Coronary artery (tissue), 2 donors: Measurements from ENCODE around the gene DHRS7B.
A peak's percentile ranks its signal among the peaks of the same experiment; 100 is the strongest.

ENCODE experiments used
- DNase-seq: peaks from one replicate; pipeline ENCODE4 v3.0.0-alpha.2; 2017; ENCODE audit warnings: low spot score
- H3K27ac ChIP-seq, 2 donors: fragments of 200-600 bp; sonication (generic); one replicate each; pipeline ENCODE4 v1.5.1; 2016 to 2019
- H3K4me3 ChIP-seq: fragments of 200-600 bp; sonication (generic); 2 replicates; pipeline ENCODE4 v1.5.1; 2016; ENCODE audit warnings: mild to moderate bottlenecking, moderate library complexity
- CTCF ChIP-seq: fragments of 200-600 bp; sonication (generic); IDR thresholded peaks from one replicate; pipeline ENCODE4 v1.5.1; 2019; ENCODE audit warnings: antibody characterized with exemption

Gene DHRS7B

GRCh38 chr17:21231533-21231932 lies 104.8 kb downstream of the DHRS7B start:
- DNase-seq: no peak

GRCh38 chr17:21232033-21232749 lies 105.4 kb downstream of the DHRS7B start:
- no peak overlapping the region for H3K27ac ChIP-seq
- TF ChIP-seq CTCF: no peak
- no peak overlapping the region for H3K4me3 ChIP-seq
- DNase-seq: no peak

More at GRCh38 chr17:21231533-21231932, 104.8 kb downstream of the DHRS7B start:
- H3K27ac ChIP-seq: no peak overlapping the region
- TF ChIP-seq CTCF: no peak
- H3K4me3 ChIP-seq: no peak overlapping the region

GRCh38 chr17:21233581-21234347 lies 107.0 kb downstream of the DHRS7B start:
- Histone ChIP-seq H3K27ac (peak overlapping the region in 1 of 2 donors; percentile 63), H3K4me3 (no peak overlapping the region)
- no peak for DNase-seq
- TF ChIP-seq CTCF: no peak

- no peak for TF ChIP-seq CTCF
- H3K27ac ChIP-seq: no peak overlapping the region
- no peak overlapping the region for H3K4me3 ChIP-seq
- no peak for DNase-seq
Measured at GRCh38 chr17:21235921-21236320, 109.2 kb downstream of the DHRS7B start.

GRCh38 chr17:21239680-21240368 lies 113.1 kb downstream of the DHRS7B start:
- TF ChIP-seq CTCF: peak; percentile 35
- Histone ChIP-seq H3K4me3 (no peak overlapping the region), H3K27ac (no peak overlapping the region)

GRCh38 chr17:21240369-21241055 lies 113.7 kb downstream of the DHRS7B start:
- no peak for DNase-seq
- Histone ChIP-seq H3K4me3 (no peak overlapping the region), H3K27ac (no peak overlapping the region)
- TF ChIP-seq CTCF: no peak

More at GRCh38 chr17:21239680-21240368, 113.1 kb downstream of the DHRS7B start:
- DNase-seq: no peak
